GM21529 (cell line): Measurements from ENCODE around the gene KDM4D.
"Not testable (repeated sequence)": the region's sequence is repeated elsewhere in the genome, so short reads cannot be mapped to it uniquely, and the experiment has no call there.

Experiments used
- ATAC-seq: cut with Tn5 transposase; IDR thresholded peaks from one replicate; pipeline ENCODE4 v1.9.1; 2021; ENCODE audit not compliant: unreplicated experiment

Gene KDM4D

DNA sequence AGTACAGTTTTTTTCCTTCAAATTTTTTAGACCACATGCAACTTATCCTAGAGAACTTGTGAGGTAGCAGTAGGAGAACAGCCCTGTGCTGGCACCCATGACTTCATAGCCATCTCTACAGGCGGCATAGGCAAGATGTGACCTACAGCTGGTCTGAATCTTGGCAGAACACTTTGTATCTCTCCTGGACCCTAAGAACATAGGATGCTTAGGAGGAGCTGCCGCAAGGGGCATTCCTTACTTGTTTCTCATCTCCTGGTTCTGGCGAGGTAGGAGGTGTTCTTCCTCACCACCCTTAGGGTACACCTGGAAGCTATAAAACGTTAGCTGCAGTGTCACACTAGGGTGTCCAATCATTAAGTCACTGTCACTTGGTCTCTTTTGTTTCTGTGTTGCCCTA, 16.5 kb upstream of the KDM4D start:
- no peak for ATAC-seq

DNA sequence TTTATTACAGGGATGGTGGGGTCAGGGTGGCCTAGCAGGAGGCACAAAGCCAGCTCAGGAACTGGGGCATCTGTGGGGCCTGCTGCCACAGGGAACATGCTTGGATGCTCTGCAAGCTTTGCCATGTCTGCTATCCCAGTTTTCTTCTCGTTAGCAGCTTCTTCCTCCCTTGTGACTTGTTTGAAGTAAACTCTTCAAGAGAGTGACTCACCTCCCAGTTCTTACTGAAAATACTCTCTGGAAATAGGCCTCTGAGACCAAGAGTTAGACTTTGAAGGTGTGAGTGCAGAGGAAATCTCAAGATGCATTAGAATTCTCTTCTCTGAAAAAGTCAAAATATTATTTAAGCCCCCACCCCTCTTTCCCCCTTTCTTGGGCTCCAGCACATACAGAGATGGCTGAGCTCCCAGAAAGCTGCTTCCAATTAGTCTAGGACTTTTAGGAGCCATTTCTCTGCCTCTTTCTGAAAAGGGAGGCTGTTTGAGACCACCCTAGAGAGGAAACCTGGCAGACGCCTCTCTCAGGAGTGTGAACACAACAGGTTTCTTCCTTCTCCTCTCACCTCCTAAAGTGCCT, 15.3 kb upstream of the KDM4D start:
- no peak for ATAC-seq

DNA sequence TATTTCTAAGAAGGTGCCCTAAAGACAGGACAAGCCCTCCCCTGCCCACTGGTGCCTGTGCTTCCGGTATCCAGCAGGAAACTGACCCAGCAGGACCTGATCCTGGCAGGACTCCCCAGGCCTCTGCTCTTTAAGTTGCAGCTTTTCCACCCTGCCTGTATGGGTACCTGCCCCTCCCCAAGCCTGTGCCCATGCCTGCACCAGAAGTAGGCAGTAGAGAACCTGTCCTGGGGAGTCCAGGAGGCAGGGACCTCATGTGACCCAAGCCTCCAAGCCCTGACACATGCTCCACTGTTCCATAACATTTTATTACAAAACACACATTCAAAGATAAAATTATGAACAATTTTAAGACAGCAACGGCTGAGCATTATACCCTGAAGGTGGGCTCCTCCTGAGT, 14.3 kb upstream of the KDM4D start:
- no peak for ATAC-seq

DNA sequence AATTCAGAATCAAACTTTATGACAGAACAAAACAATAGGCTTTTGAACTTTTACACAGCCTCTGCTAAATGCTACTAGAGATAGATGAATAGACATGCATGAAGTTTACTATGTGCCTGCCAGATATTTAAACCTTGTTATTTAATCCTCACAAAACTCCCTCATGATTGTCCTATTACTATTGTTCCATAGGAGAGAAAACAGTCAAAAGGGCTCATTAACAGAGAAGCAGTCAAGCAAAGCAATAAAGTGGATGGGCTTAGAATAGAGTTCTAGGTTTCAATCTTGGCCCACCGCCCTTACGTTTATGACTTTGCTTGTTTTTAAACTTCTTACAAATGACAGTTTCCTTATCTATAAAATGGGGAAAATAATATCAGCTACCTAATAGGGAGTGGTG, 13.0 kb upstream of the KDM4D start:
- no peak for ATAC-seq

DNA sequence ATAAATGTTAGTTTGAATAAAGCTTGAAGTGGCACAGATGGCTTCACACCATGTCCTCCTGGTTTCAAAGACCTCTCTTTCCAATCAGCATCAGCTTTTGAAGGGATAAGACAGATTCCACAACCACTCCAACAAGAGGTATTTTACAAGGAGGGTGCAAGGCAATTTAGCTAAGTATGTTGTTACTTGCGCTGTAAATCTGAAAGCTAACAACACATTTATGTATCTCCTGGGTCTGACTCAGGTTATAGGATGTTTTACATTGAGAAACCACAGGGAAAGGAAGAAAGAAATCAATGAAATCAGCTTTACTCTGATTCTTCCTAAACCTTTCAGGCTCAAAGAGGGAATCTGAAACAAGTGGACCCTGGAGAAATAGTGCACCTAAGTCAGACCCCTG, 12.3 kb upstream of the KDM4D start:
- ATAC-seq = no peak

DNA sequence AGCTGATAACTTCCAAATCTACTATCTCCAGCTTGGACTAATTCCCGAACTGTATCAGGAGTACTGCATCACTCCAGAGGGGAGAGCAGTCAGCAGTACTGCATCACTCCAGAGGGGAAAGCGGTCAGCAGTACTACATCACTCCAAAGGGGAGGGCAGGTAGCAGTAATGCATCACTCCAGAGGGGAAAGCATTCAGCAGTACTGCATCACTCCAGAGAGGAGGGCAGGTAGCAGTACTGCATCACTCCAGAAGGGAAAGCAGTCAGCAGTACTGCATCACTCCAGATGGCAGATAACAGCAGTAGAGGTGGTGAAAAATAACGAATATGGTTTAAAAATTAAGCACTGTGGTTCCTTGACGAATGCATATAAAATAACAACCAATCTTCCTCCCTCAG, 8.6 kb upstream of the KDM4D start:
- ATAC-seq = no peak

DNA sequence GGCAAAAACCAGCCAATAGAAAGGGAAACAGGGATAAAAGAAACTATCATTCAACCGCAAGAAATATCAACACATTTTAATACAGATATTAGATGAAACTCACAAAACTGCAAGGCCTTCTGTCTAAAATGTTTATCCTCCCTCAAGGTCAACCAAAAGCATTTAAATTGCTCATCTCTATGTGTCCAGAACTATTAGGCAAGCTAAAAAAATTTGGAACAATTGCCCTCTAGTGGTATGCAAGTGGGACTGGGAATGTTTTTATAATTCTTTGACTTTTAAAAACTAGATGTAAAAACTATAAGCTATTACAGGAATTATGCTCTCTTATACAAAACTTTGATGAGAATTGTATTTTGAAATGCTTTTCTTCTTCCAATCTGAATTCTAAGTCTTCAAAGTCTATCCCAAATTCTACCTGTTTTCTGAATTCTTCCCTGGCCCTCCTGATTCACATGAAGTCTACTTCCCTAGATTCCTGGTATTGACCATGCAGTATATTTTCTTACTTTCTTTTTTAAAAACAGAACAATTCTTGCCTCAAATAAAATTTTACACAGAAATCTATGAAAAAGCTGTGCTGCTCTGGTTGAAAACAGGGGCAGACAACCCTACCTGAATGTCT, 5.1 kb upstream of the KDM4D start:
- ATAC-seq = no peak

DNA sequence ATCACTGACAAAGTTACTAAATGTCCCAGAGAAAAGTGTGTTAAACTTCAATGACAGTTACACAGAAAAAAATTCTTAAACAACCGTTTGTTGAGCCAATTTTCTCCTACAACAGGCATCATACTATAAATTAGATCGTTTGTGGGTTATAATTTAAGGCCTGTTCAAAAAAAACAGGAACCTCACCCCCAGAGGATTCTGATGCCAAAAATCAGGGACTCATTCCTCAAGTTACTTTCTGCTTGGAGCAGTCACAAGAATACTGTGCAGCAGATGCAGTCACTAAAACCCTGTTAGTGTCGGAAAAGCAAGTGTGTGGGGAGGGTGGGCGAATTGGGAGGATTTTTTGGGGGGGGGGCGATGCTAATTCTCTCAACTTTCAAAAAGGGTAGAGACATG, 810 bp upstream of the KDM4D start:
- ATAC-seq = no peak

DNA sequence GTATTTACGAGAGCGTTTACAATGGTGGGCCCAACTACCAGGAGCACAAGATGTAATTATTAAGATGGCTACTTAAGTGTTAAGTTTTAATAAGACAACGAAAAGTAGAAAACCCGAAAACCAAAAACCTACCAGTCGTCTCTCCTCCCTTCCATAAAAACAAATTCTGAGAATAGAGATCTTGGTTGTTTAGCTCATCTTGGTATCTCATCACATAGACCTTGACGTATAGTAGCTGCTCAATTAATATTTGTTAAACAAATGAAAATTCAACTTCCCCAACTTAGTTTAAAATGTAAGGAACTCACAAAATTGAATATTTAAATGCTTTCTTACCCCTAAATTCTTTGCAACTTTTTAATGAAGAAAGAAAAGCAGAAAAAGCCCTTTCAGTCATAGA, 669 bp downstream of the KDM4D start:
- no peak for ATAC-seq

DNA sequence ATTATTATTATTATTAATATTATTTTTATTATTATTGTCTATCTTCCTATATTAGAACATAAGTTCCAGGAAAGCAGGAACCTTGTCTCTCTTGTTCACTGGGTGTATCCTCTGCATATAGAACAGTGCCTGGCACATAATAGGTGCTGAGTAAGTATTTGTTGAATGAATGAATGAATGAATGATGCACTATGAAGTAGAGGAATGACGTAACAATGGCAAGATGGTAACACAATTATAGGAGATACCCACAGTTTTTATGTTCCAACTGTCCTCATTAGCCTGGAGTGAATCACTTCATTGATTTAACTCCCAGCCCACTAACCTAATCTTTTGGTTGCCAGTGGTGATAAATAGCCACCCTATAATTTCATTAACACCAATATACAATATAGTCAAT, 2.1 kb downstream of the KDM4D start:
- ATAC-seq = no peak

DNA sequence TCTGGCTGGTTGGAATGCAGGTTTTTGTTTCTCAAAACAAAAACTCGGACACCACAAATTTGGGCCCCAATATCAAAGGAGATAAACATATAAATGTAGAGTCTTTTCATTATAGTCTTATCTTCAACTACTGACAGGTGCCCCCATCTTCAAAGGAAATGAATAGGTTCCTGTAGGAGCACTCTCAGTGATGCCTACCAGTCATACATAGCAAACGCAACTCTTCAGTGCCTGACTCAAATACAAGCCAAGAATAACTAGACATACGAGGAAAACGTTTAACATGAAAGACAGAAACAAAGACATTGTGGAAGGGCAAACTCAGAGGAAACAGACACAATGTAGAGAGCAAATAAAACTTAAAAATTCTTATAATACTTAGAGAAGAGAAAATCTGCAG, 13.9 kb downstream of the KDM4D start:
- no peak for ATAC-seq

DNA sequence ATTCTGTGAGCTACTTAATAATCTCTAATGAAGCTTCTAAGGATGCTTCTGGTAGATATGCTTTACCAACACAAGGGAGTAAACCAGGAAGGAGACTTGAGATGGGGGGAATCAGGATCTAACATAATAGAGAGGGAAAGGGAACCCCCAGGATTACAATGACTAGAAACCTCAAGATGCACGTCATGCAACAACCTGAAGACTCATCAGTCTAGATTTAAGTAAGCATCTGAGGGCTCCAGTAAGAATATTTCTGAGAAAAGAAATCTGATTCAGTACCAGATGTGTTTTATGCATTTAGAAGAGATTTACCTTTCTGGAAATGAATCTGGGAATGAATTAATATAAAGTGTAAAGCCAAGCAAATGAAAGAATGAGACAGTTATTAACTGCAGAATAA, 15.2 kb downstream of the KDM4D start:
- no peak for ATAC-seq

DNA sequence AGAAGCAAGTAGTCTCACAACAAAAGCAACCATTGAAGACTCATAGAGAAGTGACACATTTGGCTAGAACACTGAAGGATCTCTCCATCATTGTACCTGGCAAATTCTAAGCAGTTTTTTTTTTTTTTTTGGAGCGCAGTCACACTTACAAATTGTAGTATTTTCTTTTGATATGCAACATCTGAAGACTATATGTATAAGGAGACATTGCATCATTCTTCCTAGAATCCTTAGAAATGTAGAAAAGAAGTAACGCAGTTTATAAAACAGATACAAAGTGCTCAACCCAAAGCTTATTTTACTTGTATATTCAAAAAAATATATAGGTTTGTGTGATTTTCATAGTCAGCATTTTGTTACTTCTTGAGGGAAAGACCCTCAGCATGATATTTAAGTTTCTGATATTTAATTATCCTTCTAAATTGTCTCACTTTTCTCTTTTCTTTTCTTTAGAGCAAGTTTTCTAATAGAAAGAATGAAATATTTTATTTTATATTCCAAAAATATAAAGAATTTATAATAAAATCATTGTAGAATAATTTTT, 20.0 kb downstream of the KDM4D start:
- no peak for ATAC-seq

DNA sequence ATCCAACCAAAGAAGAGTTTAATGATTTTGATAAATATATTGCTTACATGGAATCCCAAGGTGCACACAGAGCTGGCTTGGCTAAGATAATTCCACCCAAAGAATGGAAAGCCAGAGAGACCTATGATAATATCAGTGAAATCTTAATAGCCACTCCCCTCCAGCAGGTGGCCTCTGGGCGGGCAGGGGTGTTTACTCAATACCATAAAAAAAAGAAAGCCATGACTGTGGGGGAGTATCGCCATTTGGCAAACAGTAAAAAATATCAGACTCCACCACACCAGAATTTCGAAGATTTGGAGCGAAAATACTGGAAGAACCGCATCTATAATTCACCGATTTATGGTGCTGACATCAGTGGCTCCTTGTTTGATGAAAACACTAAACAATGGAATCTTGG, 23.9 kb downstream of the KDM4D start:
- no peak for ATAC-seq

DNA sequence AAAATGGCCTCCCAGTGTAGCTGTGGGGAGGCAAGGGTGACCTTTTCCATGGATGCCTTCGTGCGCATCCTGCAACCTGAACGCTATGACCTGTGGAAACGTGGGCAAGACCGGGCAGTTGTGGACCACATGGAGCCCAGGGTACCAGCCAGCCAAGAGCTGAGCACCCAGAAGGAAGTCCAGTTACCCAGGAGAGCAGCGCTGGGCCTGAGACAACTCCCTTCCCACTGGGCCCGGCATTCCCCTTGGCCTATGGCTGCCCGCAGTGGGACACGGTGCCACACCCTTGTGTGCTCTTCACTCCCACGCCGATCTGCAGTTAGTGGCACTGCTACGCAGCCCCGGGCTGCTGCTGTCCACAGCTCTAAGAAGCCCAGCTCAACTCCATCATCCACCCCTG, 24.8 kb downstream of the KDM4D start:
- no peak for ATAC-seq

DNA sequence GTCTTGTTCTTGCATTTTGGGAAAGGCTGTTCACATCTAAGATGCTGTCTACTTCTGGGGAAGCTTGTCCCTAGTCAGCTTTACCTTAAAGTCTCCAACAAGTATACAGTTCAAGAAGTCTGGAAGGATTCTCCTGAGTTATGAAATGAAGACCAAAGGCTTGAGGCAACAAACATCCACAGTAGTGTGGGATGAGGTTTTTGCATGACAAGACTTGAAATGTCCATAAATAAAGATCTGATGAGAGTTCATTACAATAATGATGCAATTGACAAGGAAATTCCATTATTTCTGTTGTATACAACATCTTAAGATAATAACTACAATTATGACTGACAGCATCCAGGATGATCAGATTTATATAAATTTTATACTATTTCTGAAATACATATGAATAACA, 30.2 kb downstream of the KDM4D start:
- no peak for ATAC-seq

DNA sequence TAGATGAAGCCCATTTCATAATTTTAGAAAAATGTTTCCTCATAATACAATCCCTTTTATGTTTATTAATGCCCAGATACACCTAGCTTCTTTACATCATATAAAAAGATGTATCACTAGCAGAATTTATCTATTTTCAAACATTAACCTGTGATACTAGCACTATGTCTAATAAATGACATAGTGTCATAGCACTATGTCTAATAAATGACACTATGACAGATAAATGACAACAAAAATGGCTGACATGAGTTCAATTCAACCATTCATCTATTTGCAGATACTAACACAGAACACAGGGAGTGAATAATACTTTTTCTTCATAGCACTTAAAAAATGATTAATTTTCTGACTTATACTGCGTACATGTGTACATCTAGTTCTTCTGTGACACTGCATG, 32.1 kb downstream of the KDM4D start:
- ATAC-seq = no peak

DNA sequence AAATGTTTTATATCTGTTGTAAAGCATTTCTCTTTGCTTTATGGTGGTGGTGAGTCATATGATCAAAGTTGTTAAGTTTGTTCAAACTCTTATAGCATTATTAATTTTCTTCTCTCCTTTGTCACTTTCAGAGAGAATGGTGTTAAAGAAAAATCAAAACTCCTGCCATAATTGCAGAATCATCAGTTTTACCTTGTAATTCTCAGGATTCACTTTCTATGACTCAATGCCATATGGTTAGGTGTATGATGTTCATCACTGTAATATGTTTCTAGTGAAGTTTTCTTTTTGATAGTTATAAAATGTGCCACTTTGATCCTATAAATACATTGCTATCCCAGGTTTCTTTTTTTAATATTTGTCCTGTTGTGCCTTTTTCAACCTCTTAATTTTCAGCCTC, 37.9 kb downstream of the KDM4D start:
- no peak for ATAC-seq

DNA sequence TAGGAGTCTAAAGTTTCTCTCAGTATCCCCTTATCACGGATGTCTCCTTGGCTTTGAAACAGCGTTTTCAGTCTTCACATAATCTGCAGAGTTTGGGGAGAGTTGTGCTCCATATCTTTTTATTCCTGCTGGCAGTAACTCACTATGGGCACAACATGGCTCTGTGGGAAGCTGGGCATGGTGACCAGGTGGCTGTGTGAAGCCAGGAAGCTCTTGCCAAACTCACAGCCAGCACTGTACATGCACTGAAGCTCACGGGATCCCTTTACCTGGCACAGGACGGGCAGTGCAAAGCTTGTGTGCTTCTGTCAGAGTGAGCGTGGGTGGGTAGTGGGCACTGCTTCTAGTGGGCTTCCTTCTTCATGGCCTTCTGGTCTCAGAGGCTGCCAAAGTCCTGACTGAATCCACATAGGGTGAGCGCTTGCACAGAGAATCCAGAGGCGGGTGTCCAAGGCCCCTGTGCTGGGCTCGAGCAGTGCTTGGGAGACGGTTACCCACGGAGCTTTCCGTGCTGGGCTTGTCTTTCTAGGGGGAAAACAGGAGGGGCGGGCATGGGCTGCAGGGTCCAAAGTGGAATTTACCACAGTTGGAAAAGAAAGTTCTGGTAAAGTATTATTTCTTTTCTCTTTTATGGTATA, 40.8 kb downstream of the KDM4D start:
- no peak for ATAC-seq

DNA sequence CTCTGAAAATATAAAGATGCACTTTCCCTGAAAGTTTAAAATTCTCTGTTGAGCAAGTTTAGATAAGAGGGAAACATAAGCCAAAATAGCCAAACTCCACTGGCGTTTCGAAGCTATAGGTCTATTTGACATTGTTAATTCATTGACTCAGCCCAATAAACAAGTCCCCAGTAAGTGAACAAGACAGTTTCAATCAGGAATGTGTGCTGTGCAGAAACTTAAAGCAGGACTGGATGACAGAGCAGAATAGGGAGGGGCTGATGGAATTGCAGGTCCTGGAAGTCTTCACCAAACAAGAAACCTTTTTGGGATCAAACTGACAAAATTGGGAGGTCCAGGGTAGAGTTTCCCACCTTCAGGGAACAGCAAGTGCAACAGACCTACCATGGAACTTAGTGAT, 42.6 kb downstream of the KDM4D start:
- ATAC-seq = no peak

DNA sequence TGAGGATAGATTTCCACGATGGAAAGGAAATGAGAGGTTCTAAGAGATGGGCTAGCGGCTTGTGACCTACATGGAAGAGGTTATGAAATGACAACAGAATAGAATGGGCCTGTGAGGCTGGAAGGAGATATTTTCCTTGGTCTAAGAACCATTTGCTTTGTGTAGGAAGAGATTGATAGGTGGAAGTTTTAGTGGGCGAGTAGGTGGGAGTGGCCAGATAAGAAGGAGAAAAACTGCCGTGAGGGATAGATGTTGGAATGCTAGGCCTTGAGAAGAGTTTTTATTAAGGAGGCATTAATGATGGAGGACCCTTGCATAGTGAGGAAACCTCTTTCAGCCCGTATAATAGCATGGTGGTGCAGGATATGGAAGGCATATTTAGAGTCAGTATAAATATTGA, 48.0 kb downstream of the KDM4D start:
- ATAC-seq = not testable (repeated sequence)

DNA sequence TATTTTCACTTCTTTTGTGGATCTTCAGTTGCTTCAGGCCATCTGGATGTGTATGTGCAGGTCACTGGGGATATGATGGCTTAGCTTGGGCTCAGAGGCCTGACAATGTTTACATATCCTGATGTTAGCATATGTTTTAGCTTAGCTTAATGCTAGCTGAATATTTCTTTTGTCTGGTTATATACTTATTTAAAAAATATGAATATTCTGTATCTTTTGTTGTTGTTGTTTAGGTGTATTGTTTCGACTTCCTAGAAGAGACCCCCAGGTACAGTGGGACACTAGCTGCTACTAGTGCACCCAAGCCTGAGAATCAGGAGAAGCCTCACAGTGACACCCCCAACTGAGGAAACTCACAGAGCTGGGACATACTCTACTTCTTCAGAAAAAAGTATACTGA, 51.4 kb downstream of the KDM4D start, which contains the start of gene KDM4E:
KDM4E (plus strand) TSS at position 301 of the 400 bp plus-strand sequence. CDS start 300 bp downstream, outside the sequence.
- no peak for ATAC-seq
